ENCODE data around the gene F2. TPM values are rescaled to one million over a fixed set of nuclear protein-coding genes. Genes with fewer than 3 reads are reported as not detected.

The F2 gene
- total RNA-seq, 4 donors from 2014 or later: 0.42 to 1.1 TPM; not detected in 2

DNA sequence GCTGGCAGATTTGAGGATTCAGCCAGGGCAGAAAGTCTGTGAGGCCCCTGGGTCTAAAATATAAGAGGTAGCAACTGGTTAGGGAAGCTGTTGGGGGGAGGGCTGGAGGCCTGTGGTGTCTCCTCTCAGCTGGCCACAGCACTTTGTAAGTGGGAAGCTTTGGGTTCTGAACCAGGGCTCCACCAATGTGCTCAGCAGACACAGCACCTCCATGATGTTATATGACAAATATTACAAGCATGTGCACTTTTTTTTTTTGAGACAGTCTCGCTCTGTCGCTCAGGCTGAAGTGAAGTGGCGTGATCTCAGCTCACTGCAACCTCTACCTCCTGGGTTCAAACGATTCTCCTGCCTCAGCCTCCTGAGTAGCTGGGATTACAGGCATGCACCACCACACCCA is 26.6 kb upstream of the F2 start:
- H3K27ac ChIP-seq (replicated peaks in 1 of 4): no peak overlapping the region
- H3K36me3 ChIP-seq: peaks cover 31 to 98% (median 85%) of the 10 kb centered on the region in 4 donors

DNA sequence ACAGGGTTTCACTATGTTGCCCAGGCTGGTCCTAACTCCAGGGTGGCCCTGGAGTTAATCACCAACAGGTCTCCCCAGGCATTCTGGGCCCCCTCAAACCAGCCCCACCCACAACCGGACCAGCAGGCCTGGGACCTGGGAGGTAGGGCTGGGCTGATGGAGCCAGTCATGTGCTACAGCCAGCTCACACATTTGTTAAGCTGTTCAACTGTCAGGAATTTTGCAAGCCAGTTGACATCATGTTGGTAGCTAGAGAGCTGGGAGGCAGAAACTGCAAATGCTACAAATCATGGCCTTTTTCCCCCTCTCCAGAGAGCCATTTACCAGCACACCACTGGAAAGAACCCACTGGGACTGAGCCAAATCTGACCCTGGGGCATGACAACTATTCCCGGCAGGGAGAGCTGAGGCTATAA is 25.4 kb upstream of the F2 start:
- DNase-seq (ENCODE audit: extremely low spot score): no peak
- Histone ChIP-seq H3K4me3 (no peak overlapping the region), H3K36me3 (peaks cover 31 to 87% (median 75%) of the 10 kb centered on the region in 4 donors), H3K4me1 (peaks cover 36 to 52% (median 50%) of the 10 kb centered on the region in 4 donors), H3K9me3 (no peaks in the 10 kb centered on the region), H3K27ac (replicated peaks in 1 of 4) (peak overlapping the region; percentile 40 to 65 (median 55)), H3K27me3 (no peaks in the 10 kb centered on the region)
- 56% methylated on average over 1 of the region's 2 CpGs for WGBS
- intact Hi-C loops (cut with DNase I): no loop called here
- TF ChIP-seq POLR2AphosphoS5 (IDR thresholded peaks at IDR 0.05): peak; percentile 14 to 20
- TF ChIP-seq, protein P1, sequence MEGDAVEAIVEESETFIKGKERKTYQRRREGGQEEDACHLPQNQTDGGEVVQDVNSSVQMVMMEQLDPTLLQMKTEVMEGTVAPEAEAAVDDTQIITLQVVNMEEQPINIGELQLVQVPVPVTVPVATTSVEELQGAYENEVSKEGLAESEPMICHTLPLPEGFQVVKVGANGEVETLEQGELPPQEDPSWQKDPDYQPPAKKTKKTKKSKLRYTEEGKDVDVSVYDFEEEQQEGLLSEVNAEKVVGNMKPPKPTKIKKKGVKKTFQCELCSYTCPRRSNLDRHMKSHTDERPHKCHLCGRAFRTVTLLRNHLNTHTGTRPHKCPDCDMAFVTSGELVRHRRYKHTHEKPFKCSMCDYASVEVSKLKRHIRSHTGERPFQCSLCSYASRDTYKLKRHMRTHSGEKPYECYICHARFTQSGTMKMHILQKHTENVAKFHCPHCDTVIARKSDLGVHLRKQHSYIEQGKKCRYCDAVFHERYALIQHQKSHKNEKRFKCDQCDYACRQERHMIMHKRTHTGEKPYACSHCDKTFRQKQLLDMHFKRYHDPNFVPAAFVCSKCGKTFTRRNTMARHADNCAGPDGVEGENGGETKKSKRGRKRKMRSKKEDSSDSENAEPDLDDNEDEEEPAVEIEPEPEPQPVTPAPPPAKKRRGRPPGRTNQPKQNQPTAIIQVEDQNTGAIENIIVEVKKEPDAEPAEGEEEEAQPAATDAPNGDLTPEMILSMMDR (IDR thresholded peaks at IDR 0.05): no peak

More for the DNA sequence above, 26.6 kb upstream of the F2 start:
- 80% methylated on average over 4 of the region's 4 CpGs for WGBS
- Histone ChIP-seq H3K4me1 (peaks cover 31 to 50% (median 47%) of the 10 kb centered on the region in 4 donors), H3K4me3 (no peak overlapping the region), H3K27me3 (no peaks in the 10 kb centered on the region), H3K9me3 (no peaks in the 10 kb centered on the region)
- intact Hi-C loops (cut with DNase I): no loop called here
- DNase-seq (ENCODE audit: extremely low spot score): no peak
- TF ChIP-seq, protein P1 (IDR thresholded peaks at IDR 0.05): no peak
- TF ChIP-seq EP300 (IDR thresholded peaks at IDR 0.05): no peak
- TF ChIP-seq POLR2AphosphoS5 (IDR thresholded peaks at IDR 0.05): no peak
- TF ChIP-seq POLR2A (IDR thresholded peaks at IDR 0.05; ENCODE audit: low read depth): no peak

DNA sequence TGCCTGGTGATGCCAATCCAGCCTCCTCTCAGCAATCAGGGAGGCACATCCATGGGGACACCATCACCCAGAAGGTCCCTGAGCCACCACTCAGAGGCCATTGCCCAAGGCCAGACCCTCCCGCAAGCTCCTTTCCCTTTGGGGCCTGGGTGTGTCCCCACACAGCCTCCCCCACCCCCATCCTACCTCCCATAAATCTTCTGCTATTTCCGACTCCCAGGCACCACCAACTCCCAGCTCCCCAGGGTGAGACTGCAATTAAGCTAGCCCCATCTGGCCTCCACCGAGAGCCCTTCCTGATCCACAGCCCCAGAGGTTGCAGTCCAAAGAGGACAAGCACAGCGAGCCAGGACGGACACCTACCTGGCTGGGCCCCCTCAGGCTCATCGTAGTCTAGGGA is 24.9 kb upstream of the F2 start:
- no peak for DNase-seq (ENCODE audit: extremely low spot score)
- intact Hi-C loops (cut with DNase I): no loop called here
- peaks cover 31 to 82% (median 72%) of the 10 kb centered on the region in 4 donors for H3K36me3 ChIP-seq

DNA sequence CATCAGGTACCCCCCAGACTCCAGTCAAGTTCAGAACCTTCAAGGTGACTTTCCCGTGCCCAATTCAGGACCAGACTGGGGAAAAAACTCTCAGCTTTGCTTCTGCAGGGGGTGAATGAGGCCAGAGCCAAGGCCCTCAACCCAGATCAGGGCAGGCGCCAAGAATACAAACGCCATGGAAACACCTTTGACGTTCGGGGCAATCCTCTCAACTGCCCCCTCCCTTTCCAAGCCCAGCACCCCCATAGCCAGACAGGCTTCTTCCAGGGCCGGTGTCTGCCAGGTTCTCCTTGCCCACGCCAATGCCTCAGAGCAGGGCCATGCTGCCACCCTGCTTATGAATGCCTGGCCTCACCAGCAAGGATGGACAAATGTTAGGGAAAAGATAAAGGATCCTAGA is 24.4 kb upstream of the F2 start:
- TF ChIP-seq, protein P1 (IDR thresholded peaks at IDR 0.05): no peak
- no peak for TF ChIP-seq POLR2AphosphoS5 (IDR thresholded peaks at IDR 0.05)
- no peak for TF ChIP-seq POLR2A (IDR thresholded peaks at IDR 0.05; ENCODE audit: low read depth)
- TF ChIP-seq EP300 (IDR thresholded peaks at IDR 0.05): no peak
- Histone ChIP-seq H3K27ac (replicated peaks in 1 of 4) (peak overlapping the region; percentile 40 to 65 (median 55)), H3K4me3 (no peak overlapping the region), H3K4me1 (peaks cover 46 to 62% (median 59%) of the 10 kb centered on the region in 4 donors), H3K36me3 (peaks cover 31 to 77% (median 66%) of the 10 kb centered on the region in 4 donors), H3K27me3 (no peaks in the 10 kb centered on the region), H3K9me3 (no peaks in the 10 kb centered on the region)
- DNase-seq (ENCODE audit: extremely low spot score): no peak
- 92% methylated on average over 2 of the region's 7 CpGs for WGBS
- intact Hi-C loops (cut with DNase I): no loop called here

More for the DNA sequence above, 24.9 kb upstream of the F2 start:
- Histone ChIP-seq H3K4me3 (no peak overlapping the region), H3K4me1 (peaks cover 40 to 57% (median 53%) of the 10 kb centered on the region in 4 donors), H3K9me3 (no peaks in the 10 kb centered on the region), H3K27ac (replicated peaks in 1 of 4) (peak overlapping the region; percentile 40 to 65 (median 55)), H3K27me3 (no peaks in the 10 kb centered on the region)
- no peak for TF ChIP-seq POLR2A (IDR thresholded peaks at IDR 0.05; ENCODE audit: low read depth)
- 88% methylated on average over 3 of the region's 6 CpGs for WGBS

DNA sequence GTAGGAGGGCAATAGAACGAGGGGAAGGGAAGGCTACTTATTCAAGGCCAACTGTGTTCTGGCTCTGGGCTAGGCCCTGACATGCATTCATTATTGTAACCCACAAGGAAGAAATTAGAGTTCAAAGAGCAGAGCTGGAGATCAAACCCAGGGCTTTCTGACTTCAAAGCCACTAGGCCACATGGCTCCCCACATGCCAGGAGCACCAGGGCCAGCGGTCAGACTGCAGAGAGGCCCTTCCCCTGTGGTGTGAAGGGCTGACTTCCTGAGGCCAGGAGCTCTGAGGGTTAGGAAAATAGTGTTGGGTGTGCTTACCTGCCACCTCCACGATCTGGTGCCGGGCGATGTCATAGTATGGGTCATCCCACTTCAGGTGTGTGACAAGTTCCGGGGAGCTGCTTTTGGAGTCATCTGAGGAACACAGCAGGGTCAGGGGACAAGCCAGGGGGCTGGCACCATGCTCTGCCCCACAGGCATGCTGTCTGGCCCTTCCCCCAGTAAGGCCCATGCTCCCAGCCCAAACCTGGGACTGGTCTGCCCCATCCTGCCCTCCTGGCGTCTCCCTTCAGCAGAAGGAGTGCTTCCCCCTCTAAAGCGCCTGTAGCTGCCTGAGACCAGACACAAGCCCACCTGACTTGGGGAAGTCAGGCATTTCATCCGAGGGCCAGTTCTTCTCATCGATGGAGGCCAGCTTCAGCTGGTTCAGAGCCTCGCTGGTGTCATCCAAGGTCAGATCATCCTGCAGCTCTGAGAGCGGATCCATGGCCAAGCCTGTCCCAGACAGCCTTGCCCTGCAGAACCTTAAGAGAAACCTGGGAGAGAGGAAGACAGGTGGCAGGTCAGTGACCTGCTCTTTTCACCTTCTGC is 23.4 kb upstream of the F2 start:
- Histone ChIP-seq H3K4me3 (no peak overlapping the region), H3K36me3 (peaks cover 31 to 67% (median 58%) of the 10 kb centered on the region in 4 donors), H3K27ac (replicated peaks in 1 of 4) (peak overlapping the region; percentile 49 to 91 (median 63)), H3K4me1 (peaks cover 49 to 65% (median 62%) of the 10 kb centered on the region in 4 donors), H3K9me3 (no peaks in the 10 kb centered on the region), H3K27me3 (no peaks in the 10 kb centered on the region)
- no peak for DNase-seq (ENCODE audit: extremely low spot score)
- intact Hi-C loops (cut with DNase I): no loop called here
- 93% methylated on average over 6 of the region's 12 CpGs for WGBS
- TF ChIP-seq POLR2AphosphoS5 (IDR thresholded peaks at IDR 0.05) (no peak), POLR2A (IDR thresholded peaks at IDR 0.05; ENCODE audit: low read depth) (no peak), EP300 (IDR thresholded peaks at IDR 0.05) (no peak)
- TF ChIP-seq, protein P1 (IDR thresholded peaks at IDR 0.05): no peak
